ENCODE data around the gene F2R. TPM values are rescaled to one million over a fixed set of nuclear protein-coding genes. Genes with fewer than 3 reads are reported as not detected.

F2R gene
- total and polyA plus RNA-seq, 2 of the 4 experiments (the other 2 are of a cell fraction), result 85.7 to 147 TPM

DNA sequence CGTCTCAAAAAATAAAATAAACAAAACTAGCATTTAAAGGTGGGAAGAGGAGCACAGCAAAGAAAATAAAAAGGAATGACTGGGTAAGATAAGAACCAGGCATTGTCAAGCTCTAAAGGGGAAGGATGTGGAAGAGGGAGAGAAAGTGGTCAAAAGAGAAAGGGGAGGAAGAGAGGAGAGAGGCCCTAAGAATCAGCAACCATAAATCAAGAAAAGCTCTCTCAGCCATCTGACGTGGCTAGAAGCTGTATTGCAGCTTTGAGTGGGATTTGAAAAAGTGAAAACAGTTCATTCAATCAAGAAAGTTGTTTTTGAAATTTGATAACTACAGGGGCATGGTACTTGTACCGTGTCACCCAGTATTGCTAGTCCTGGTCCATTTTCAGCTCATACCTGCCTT is 45.4 kb upstream of the F2R start:
- Histone ChIP-seq H3K9ac (ENCODE audit: low read depth, low read length) (no peak overlapping the region), H2AK5ac (ENCODE audit: low read depth, low read length) (peak overlapping the region; percentile 43; the same call in 1 of the 2 replicates), H2AFZ (replicated peaks; ENCODE audit: low read length, poor library complexity) (no peak overlapping the region), H3K9me1 (ENCODE audit: insufficient read depth, low read length) (peaks cover 5% of the 10 kb centered on the region; the same call in 1 of the 2 replicates), H3K14ac (replicated peaks; ENCODE audit: low read depth, low read length) (peak overlapping the region; percentile 57; the same call in 1 of the 2 replicates), H2BK120ac (ENCODE audit: low read depth, low read length) (peak overlapping the region; percentile 25), H3K23ac (ENCODE audit: low read depth, low read length) (peak overlapping the region; percentile 56; the same call in 1 of the 2 replicates), H4K91ac (ENCODE audit: insufficient read depth, low read depth, low read length) (no peak overlapping the region; the same call in 1 of the 2 replicates), H2BK20ac (ENCODE audit: low read depth, low read length) (peak overlapping the region; percentile 77), H2AK9ac (replicated peaks; ENCODE audit: low read depth, low read length, poor library complexity) (no peak overlapping the region), H4K8ac (ENCODE audit: low read depth in 2 of 2, low read length in 2 of 2) (peak overlapping the region in 1 of 2 experiments; percentile 37; a peak in 1 of 4 replicates), H3K4me1 (ENCODE audit: control insufficient read depth, insufficient read depth, low read length) (peaks cover 7% of the 10 kb centered on the region), H3K27me3 (ENCODE audit: control insufficient read depth, insufficient read depth, low read length) (no peaks in the 10 kb centered on the region), H3K4me2 (ENCODE audit: low read depth, low read length) (no peak overlapping the region), H2BK15ac (ENCODE audit: low read depth, low read length) (no peak overlapping the region), H3K56ac (ENCODE audit: extremely low read depth, insufficient read depth, low read length) (no peak overlapping the region), H3K36me3 (ENCODE audit: control insufficient read depth, insufficient read depth, low read length) (no peaks in the 10 kb centered on the region), H3K9me3 (ENCODE audit: control insufficient read depth, insufficient read depth, low read length) (no peaks in the 10 kb centered on the region), H3K27ac (ENCODE audit: insufficient read depth, low read length) (no peak overlapping the region), H3K79me1 (ENCODE audit: low read depth in 1 of 2, low read length in 2 of 2) (no peaks in the 10 kb centered on the region), H3K4ac (ENCODE audit: low read depth, low read length) (peak overlapping the region; percentile 67; the same call in 1 of the 2 replicates), H2BK5ac (ENCODE audit: low read depth, low read length, poor library complexity, severe bottlenecking) (no peak overlapping the region), H3K18ac (ENCODE audit: low read depth, low read length) (0 out of 2 replicates have a peak overlapping the region, but pooled peaks have one; percentile 32), H4K5ac (ENCODE audit: low read depth, low read length) (0 out of 2 replicates have a peak overlapping the region, but pooled peaks have one; percentile 57), H4K20me1 (ENCODE audit: insufficient read depth, low read length) (no peaks in the 10 kb centered on the region), H3K4me3 (ENCODE audit: insufficient read depth, low read depth, low read length) (no peak overlapping the region)
- TF ChIP-seq MAZ (IDR thresholded peaks at IDR 0.05; ENCODE audit: borderline replicate concordance, low read depth, low read length), result no peak
- no peak for TF ChIP-seq BHLHE40 (IDR thresholded peaks at IDR 0.05; ENCODE audit: low read depth, low read length)
- TF ChIP-seq, protein P1, sequence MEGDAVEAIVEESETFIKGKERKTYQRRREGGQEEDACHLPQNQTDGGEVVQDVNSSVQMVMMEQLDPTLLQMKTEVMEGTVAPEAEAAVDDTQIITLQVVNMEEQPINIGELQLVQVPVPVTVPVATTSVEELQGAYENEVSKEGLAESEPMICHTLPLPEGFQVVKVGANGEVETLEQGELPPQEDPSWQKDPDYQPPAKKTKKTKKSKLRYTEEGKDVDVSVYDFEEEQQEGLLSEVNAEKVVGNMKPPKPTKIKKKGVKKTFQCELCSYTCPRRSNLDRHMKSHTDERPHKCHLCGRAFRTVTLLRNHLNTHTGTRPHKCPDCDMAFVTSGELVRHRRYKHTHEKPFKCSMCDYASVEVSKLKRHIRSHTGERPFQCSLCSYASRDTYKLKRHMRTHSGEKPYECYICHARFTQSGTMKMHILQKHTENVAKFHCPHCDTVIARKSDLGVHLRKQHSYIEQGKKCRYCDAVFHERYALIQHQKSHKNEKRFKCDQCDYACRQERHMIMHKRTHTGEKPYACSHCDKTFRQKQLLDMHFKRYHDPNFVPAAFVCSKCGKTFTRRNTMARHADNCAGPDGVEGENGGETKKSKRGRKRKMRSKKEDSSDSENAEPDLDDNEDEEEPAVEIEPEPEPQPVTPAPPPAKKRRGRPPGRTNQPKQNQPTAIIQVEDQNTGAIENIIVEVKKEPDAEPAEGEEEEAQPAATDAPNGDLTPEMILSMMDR (conservative IDR thresholded peaks at IDR 0.05; ENCODE audit: low read depth, low read length), result no peak
- TF ChIP-seq, protein P2, sequence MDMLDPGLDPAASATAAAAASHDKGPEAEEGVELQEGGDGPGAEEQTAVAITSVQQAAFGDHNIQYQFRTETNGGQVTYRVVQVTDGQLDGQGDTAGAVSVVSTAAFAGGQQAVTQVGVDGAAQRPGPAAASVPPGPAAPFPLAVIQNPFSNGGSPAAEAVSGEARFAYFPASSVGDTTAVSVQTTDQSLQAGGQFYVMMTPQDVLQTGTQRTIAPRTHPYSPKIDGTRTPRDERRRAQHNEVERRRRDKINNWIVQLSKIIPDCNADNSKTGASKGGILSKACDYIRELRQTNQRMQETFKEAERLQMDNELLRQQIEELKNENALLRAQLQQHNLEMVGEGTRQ (IDR thresholded peaks at IDR 0.05; ENCODE audit: low read depth, low read length), result no peak
- no peak for TF ChIP-seq FOS (IDR thresholded peaks at IDR 0.05; ENCODE audit: low read depth, low read length)
- TF ChIP-seq CHD1 (IDR thresholded peaks at IDR 0.05; ENCODE audit: low read depth, low read length), result no peak
- TF ChIP-seq MAFK (IDR thresholded peaks at IDR 0.05; ENCODE audit: low read depth, low read length), result no peak
- TF ChIP-seq MXI1 (IDR thresholded peaks at IDR 0.05; ENCODE audit: borderline replicate concordance, low read depth, low read length), result no peak
- no peak for TF ChIP-seq CEBPB (IDR thresholded peaks at IDR 0.05; ENCODE audit: low read depth, low read length)
- TF ChIP-seq RFX5 (IDR thresholded peaks at IDR 0.05; ENCODE audit: low read depth, low read length), result no peak
- TF ChIP-seq SMC3 (IDR thresholded peaks at IDR 0.05; ENCODE audit: low read depth, low read length), result no peak
- TF ChIP-seq RAD21 (IDR thresholded peaks at IDR 0.05; ENCODE audit: low read length), result no peak
- TF ChIP-seq POLR2A (IDR thresholded peaks at IDR 0.05; ENCODE audit: low read depth, low read length), result no peak
- TF ChIP-seq RCOR1 (IDR thresholded peaks at IDR 0.05; ENCODE audit: insufficient replicate concordance, low read length), result no peak
- intact Hi-C loops (cut with micrococcal nuclease) (no loop called here), dilution Hi-C loops (cut with HindIII; ENCODE audit: low sequenced_read_pairs, unreplicated experiment) (no loop called here), in situ Hi-C loops (cut with MboI; ENCODE audit: low sequenced_read_pairs) (no loop called here)
- DNase-seq (no peak), ATAC-seq (ENCODE audit: low read depth) (no peak)
- ChIA-PET POLR2A (ENCODE audit: unreplicated experiment) (no interaction called here), CTCF (no interaction called here)
- no TSS peak for BruUV-seq (replicated peaks)
- WGBS, 2 experiments (ENCODE audit: extremely low coverage in 2 of 2, insufficient read length in 1 of 2), result no CpG with 5 or more reads among the region's 3 CpGs

All from IMR-90 (cell line).